Activated T-helper 1 cell treated with anti-CD3 and anti-CD28 coated beads, Interleukin-12 subunit alpha, Interleukin-12 subunit beta, Interleukin-2, Interleukin-4 antibody, amounts not matched to agents 30 ng/mL and 10 ng/mL and 1 ng/mL, durations not matched to agents 14 hours and 24 hours and 36 hours (primary cell): Measurements from ENCODE around the gene LCTL. TPM values are rescaled to one million over a fixed set of nuclear protein-coding genes. Genes with fewer than 3 reads are reported as not detected.

Experiments used
- DNase-seq: peaks from one replicate; pipeline ENCODE4 v3.0.0; 2021; ENCODE audit warnings: low spot score
- H3K27ac Mint-ChIP-seq: one replicate; pipeline ENCODE4 v1.8.0; 2021; ENCODE audit warnings: mild to moderate bottlenecking, mixed read lengths
- H3K27me3 Mint-ChIP-seq: one replicate; pipeline ENCODE4 v1.8.0; 2022; ENCODE audit warnings: mild to moderate bottlenecking, moderate library complexity, mixed read lengths; ENCODE audit not compliant: insufficient read depth
- H3K36me3 Mint-ChIP-seq: one replicate; pipeline ENCODE4 v1.8.0; 2021; ENCODE audit warnings: low read depth, mixed read lengths
- H3K4me1 Mint-ChIP-seq: one replicate; pipeline ENCODE4 v1.8.0; 2021; ENCODE audit warnings: low read depth, mixed read lengths
- H3K4me3 Mint-ChIP-seq: one replicate; pipeline ENCODE4 v1.8.0; 2021; ENCODE audit warnings: mild to moderate bottlenecking, moderate library complexity, mixed read lengths
- H3K9me3 Mint-ChIP-seq: one replicate; pipeline ENCODE4 v1.8.0; 2021; ENCODE audit warnings: mixed read lengths
- intact Hi-C: fragments of 100-400 bp; cut with micrococcal nuclease; formaldehyde crosslinking; loops from one replicate; pipeline ENCODE4 v1.15.1; 2024
- total RNA-seq: library from RNA; stranded (reverse); gene quantifications from 2 replicates; pipeline ENCODE4 v1.2.3, GENCODE V29; 2022

LCTL gene, protein sequence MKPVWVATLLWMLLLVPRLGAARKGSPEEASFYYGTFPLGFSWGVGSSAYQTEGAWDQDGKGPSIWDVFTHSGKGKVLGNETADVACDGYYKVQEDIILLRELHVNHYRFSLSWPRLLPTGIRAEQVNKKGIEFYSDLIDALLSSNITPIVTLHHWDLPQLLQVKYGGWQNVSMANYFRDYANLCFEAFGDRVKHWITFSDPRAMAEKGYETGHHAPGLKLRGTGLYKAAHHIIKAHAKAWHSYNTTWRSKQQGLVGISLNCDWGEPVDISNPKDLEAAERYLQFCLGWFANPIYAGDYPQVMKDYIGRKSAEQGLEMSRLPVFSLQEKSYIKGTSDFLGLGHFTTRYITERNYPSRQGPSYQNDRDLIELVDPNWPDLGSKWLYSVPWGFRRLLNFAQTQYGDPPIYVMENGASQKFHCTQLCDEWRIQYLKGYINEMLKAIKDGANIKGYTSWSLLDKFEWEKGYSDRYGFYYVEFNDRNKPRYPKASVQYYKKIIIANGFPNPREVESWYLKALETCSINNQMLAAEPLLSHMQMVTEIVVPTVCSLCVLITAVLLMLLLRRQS
- not detected in 2 replicates for total RNA-seq

GRCh38 chr15:66565741-66566144 is at the start of gene LCTL:
Gene LCTL (minus strand): TSS chr15:66565998. CDS start chr15:66565365, 633 bp downstream.
- H3K9me3 Mint-ChIP-seq, result no peaks in the 10 kb centered on the region
- peaks cover 12% of the 10 kb centered on the region for H3K4me1 Mint-ChIP-seq
- intact Hi-C loops, result no loop called here
- peaks cover 2% of the 10 kb centered on the region for H3K27me3 Mint-ChIP-seq
- DNase-seq, result no peak
- no peak within 1 kb of the TSS for H3K27ac Mint-ChIP-seq
- no peaks in the 10 kb centered on the region for H3K36me3 Mint-ChIP-seq
- H3K4me3 Mint-ChIP-seq, result peak within 1 kb of the TSS; percentile 19

- Mint-ChIP-seq H3K36me3 (no peaks in the 10 kb centered on the region), H3K4me1 (no peaks in the 10 kb centered on the region), H3K9me3 (no peaks in the 10 kb centered on the region), H3K4me3 (no peak overlapping the region), H3K27ac (no peak overlapping the region), H3K27me3 (peaks cover 2% of the 10 kb centered on the region)
- no peak for DNase-seq
- intact Hi-C loops, result no loop called here
Measured at GRCh38 chr15:66614951-66615760, 49.4 kb upstream of the LCTL start.

- DNase-seq, result no peak
- Mint-ChIP-seq H3K4me1 (no peaks in the 10 kb centered on the region), H3K4me3 (no peak overlapping the region), H3K27ac (no peak overlapping the region), H3K27me3 (peaks cover 2% of the 10 kb centered on the region), H3K9me3 (no peaks in the 10 kb centered on the region), H3K36me3 (no peaks in the 10 kb centered on the region)
- intact Hi-C loops, result no loop called here
Measured at GRCh38 chr15:66614456-66614855, 48.7 kb upstream of the LCTL start.

DNA sequence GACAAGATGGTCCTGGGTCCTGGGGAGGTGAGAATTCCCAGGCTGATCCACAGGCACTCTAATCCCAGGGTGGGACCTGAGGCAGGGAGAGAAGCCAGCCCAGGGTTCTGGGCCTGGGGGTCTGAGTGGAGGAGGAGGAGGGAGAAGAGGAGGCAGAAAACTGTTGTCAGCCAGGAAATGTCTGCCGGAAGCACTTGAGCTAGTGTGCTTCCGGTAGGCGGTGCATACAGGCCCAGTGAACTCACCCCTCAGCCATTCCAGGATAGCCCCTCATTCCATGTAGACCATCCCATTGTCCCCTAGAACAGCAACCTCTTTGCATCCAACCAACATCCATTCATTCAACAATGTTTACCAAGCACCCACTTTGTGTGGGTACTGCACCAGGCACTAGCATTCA is 47.9 kb upstream of the LCTL start:
- intact Hi-C loops, result no loop called here
- Mint-ChIP-seq H3K36me3 (no peaks in the 10 kb centered on the region), H3K4me1 (no peaks in the 10 kb centered on the region), H3K27me3 (peaks cover 2% of the 10 kb centered on the region), H3K4me3 (no peak overlapping the region), H3K9me3 (no peaks in the 10 kb centered on the region), H3K27ac (peak overlapping the region; percentile 52)
- no peak for DNase-seq

DNA sequence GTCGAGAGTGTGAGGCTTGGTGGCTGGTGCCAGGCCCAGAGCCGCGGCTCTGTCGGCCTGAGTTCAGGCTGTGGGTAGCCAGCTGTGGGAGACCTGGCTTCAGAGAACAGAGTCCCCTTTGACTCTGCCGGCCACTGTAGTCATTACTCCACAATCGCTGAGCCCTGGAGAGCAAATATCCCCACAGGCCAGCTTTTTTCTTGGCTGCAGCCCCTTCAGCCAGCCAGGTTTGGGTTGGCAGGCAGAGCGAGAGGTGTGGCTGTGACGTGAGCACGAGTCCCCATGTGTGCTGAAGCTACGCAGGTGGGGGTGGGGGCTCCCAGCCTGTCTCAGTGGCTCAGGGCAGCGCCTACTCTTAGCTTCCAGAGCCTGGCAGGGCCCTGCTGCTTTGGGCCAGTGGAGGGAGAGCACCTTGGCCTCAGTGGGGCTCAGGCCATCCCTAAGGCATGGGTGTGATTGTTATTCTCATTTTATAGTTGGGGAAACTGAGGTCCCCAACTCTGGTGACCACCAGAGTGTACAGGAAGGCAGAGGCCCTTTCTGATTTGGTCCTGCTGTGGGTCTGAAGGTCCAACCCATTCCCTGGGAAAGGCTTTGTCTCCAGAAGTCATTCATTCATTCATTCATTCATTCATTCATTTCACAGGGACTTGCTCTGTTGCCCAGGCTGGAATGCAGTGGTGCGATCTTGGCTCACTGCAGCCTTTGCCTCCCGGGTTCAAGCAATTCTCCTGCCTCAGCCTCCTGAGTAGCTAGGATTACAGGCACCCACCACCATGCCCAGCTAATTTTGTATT is 45.7 kb upstream of the LCTL start:
- Mint-ChIP-seq H3K27ac (no peak overlapping the region), H3K27me3 (peaks cover 5% of the 10 kb centered on the region), H3K4me3 (no peak overlapping the region), H3K36me3 (no peaks in the 10 kb centered on the region), H3K4me1 (no peaks in the 10 kb centered on the region), H3K9me3 (no peaks in the 10 kb centered on the region)
- intact Hi-C loops, result no loop called here
- no peak for DNase-seq

DNA sequence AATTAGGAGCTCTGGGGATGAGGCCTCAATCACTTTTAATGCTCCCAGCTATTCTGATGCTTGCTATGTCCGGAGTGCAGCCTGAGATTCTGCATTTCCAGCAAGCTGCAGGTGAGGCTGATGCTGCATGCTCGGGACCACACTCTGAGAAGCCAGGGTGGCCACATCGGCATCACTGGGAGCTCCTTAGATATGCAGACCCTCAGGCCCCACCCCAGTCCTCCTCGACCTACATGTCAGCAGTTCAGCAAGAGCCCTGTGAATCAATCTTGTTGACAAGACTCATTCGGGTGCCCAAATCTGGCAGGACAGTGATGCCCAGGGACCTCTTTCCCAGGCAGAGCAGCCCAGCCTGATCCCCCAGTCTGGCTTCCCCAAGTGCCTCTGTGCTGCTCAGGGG is 44.1 kb upstream of the LCTL start:
- no peak overlapping the region for H3K4me3 Mint-ChIP-seq
- no peaks in the 10 kb centered on the region for H3K9me3 Mint-ChIP-seq
- H3K36me3 Mint-ChIP-seq, result no peaks in the 10 kb centered on the region
- no peak overlapping the region for H3K27ac Mint-ChIP-seq
- DNase-seq, result no peak
- H3K4me1 Mint-ChIP-seq, result no peaks in the 10 kb centered on the region
- intact Hi-C loops, result no loop called here
- peaks cover 10% of the 10 kb centered on the region for H3K27me3 Mint-ChIP-seq

GRCh38 chr15:66608881-66609280 is 43.1 kb upstream of the LCTL start:
- Mint-ChIP-seq H3K4me1 (no peaks in the 10 kb centered on the region), H3K9me3 (no peaks in the 10 kb centered on the region), H3K27me3 (peaks cover 10% of the 10 kb centered on the region), H3K36me3 (no peaks in the 10 kb centered on the region), H3K4me3 (no peak overlapping the region), H3K27ac (no peak overlapping the region)
- no peak for DNase-seq
- intact Hi-C loops, result no loop called here

GRCh38 chr15:66608159-66608558 is 42.4 kb upstream of the LCTL start:
- H3K9me3 Mint-ChIP-seq, result no peaks in the 10 kb centered on the region
- H3K27ac Mint-ChIP-seq, result no peak overlapping the region
- no peaks in the 10 kb centered on the region for H3K4me1 Mint-ChIP-seq
- intact Hi-C loops, result no loop called here
- DNase-seq, result no peak
- no peaks in the 10 kb centered on the region for H3K36me3 Mint-ChIP-seq
- H3K27me3 Mint-ChIP-seq, result peaks cover 10% of the 10 kb centered on the region
- no peak overlapping the region for H3K4me3 Mint-ChIP-seq

GRCh38 chr15:66603301-66604179 is 37.7 kb upstream of the LCTL start:
- intact Hi-C loops, result loop anchor here (1.0 to 5.0 kb wide), 3 partner anchors 169 to 259 kb away; no protein-coding TSS in a partner anchor
- no peak overlapping the region for H3K27ac Mint-ChIP-seq
- DNase-seq, result peak; percentile 42
- H3K36me3 Mint-ChIP-seq, result no peaks in the 10 kb centered on the region
- H3K4me3 Mint-ChIP-seq, result no peak overlapping the region
- H3K4me1 Mint-ChIP-seq, result peaks cover under 1% of the 10 kb centered on the region
- H3K9me3 Mint-ChIP-seq, result no peaks in the 10 kb centered on the region
- peaks cover 12% of the 10 kb centered on the region for H3K27me3 Mint-ChIP-seq

DNA sequence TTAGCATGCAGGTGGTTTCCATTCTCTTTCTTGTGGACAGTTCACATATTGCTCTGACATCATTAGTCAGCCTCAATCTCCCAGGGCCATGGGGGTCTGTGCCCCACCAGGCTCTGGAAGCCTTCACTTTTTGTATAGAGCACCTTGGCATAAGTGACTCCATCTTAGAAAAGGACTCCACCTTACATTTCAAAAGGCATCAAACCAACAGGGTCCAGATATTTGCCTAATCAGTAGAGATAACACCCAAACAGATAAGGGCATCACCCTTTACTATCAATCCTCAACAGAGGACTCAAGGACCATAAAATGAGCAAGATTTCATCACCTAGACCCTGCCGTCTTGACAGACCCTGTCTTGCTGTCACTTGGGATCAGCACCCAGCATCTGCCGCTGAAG is 35.7 kb upstream of the LCTL start:
- H3K27me3 Mint-ChIP-seq, result peaks cover 9% of the 10 kb centered on the region
- H3K9me3 Mint-ChIP-seq, result no peaks in the 10 kb centered on the region
- H3K4me3 Mint-ChIP-seq, result no peak overlapping the region
- DNase-seq, result no peak
- intact Hi-C loops, result loop anchor here (5.0 kb wide), 1 partner anchor 171 kb away; no protein-coding TSS in a partner anchor
- H3K4me1 Mint-ChIP-seq, result peaks cover 8% of the 10 kb centered on the region
- no peak overlapping the region for H3K27ac Mint-ChIP-seq
- no peaks in the 10 kb centered on the region for H3K36me3 Mint-ChIP-seq

DNA sequence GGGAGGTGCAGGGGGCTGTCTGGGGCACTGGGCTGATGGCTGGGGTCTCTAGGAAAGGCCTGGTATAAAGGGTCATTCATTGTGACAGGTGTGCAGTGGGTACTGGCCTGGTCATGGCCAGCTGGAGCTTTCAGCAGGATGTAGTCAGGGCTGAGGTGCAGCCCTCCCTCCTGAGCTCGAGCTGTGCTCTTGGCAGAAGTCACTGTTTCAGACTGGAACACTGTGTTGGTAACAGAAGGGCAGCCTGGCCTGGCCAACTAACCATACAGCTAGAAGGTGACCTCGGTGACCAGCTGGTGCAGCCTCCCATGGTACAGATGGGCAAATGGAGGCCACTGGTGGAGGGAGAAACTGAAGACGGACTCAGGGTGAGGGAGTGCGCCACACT is 34.4 kb upstream of the LCTL start:
- peaks cover 8% of the 10 kb centered on the region for H3K4me1 Mint-ChIP-seq
- intact Hi-C loops, result loop anchor here (5.0 kb wide), 1 partner anchor 172 kb away; no protein-coding TSS in a partner anchor
- H3K36me3 Mint-ChIP-seq, result no peaks in the 10 kb centered on the region
- no peak for DNase-seq
- H3K4me3 Mint-ChIP-seq, result no peak overlapping the region
- H3K27me3 Mint-ChIP-seq, result peaks cover 4% of the 10 kb centered on the region
- H3K27ac Mint-ChIP-seq, result no peak overlapping the region
- no peaks in the 10 kb centered on the region for H3K9me3 Mint-ChIP-seq
